HEK293 (cell line): ENCODE results near the gene IL24.

Experiments
- CTCF ChIA-PET: fragments of 350-600 bp; formaldehyde crosslinking; extraction: SDS; loops from one replicate; lab custom pipeline; 2021; ENCODE audit warnings: antibody characterized with exemption; lab: Yijun Ruan, JAX
- POLR2A ChIA-PET: fragments of 300-600 bp; formaldehyde crosslinking; extraction: SDS; loops from one replicate; lab custom pipeline; 2020; ENCODE audit warnings: antibody characterized with exemption, inconsistent platforms; lab: Yijun Ruan, JAX
- H3K27ac ChIP-seq: fragments of 200-500 bp; sonication (Bioruptor generic); 2 replicates; pipeline ENCODE4 v1.5.1; 2014; ENCODE audit warnings: low read depth, low read length, control low read depth, inconsistent platforms; ENCODE audit errors: extremely low read depth
- H3K36me3 ChIP-seq, 2 experiments: fragments of 200-500 bp in 1 of 2; sonication (Bioruptor generic) in 1 of 2; 1 replicate in 1 of 2; 2 replicates in 1 of 2; pipeline ENCODE4 v1.5.1; 2014 to 2017; ENCODE audit warnings: inconsistent platforms in 2 of 2, low read length in 2 of 2; ENCODE audit not compliant: control insufficient read depth in 2 of 2, insufficient read depth in 1 of 2
- H3K4me1 ChIP-seq: fragments of 200-500 bp; sonication (Bioruptor generic); 2 replicates; pipeline ENCODE4 v1.5.1; 2014; ENCODE audit warnings: mild to moderate bottlenecking, low read length, inconsistent platforms; ENCODE audit not compliant: control insufficient read depth, insufficient read depth
- H3K4me3 ChIP-seq: 2 replicates; pipeline ENCODE4 v1.5.1; 2011; ENCODE audit warnings: low read depth, mild to moderate bottlenecking, control low read depth, low read length, moderate library complexity
- H3K9me3 ChIP-seq: fragments of 200-500 bp; sonication (Bioruptor generic); 2 replicates; pipeline ENCODE4 v1.5.1; 2014; ENCODE audit warnings: low read depth, low read length, inconsistent platforms; ENCODE audit not compliant: control insufficient read depth, insufficient read depth
- ATF2 ChIP-seq: fragments of 450-650 bp; formaldehyde crosslinking; IDR thresholded peaks from 2 replicates; pipeline ENCODE4 v1.5.1; 2016; ENCODE audit warnings: missing biosample characterization, missing genetic modification characterization, low read depth
- GLI2 ChIP-seq: fragments of 450-650 bp; formaldehyde crosslinking; IDR thresholded peaks from 2 replicates; pipeline ENCODE4; 2017; ENCODE audit warnings: missing biosample characterization, missing genetic modification characterization, low read depth, borderline replicate concordance
- PRDM1 ChIP-seq: fragments of 450-650 bp; formaldehyde crosslinking; IDR thresholded peaks from 2 replicates; pipeline ENCODE4; 2016; ENCODE audit warnings: missing biosample characterization, missing genetic modification characterization
- ZBTB21 ChIP-seq: fragments of 450-650 bp; formaldehyde crosslinking; IDR thresholded peaks from 2 replicates; pipeline ENCODE4 v1.5.1; 2017; ENCODE audit warnings: missing biosample characterization, missing genetic modification characterization
- ZBTB8A ChIP-seq: fragments of 450-650 bp; formaldehyde crosslinking; IDR thresholded peaks from 2 replicates; pipeline ENCODE4 v1.5.1; 2016; ENCODE audit warnings: missing biosample characterization, missing genetic modification characterization
- ZEB2 ChIP-seq: fragments of 450-650 bp; formaldehyde crosslinking; IDR thresholded peaks from 2 replicates; pipeline ENCODE4 v1.5.1; 2016; ENCODE audit warnings: missing biosample characterization, missing genetic modification characterization
- ZNF148 ChIP-seq: fragments of 450-650 bp; formaldehyde crosslinking; IDR thresholded peaks from 2 replicates; pipeline ENCODE4 v1.5.0; 2017; ENCODE audit warnings: missing biosample characterization, missing genetic modification characterization, borderline replicate concordance
- ZNF174 ChIP-seq: fragments of 450-650 bp; formaldehyde crosslinking; IDR thresholded peaks from 2 replicates; pipeline ENCODE4 v1.5.0; 2017; ENCODE audit warnings: missing biosample characterization, mild to moderate bottlenecking, missing genetic modification characterization
- ZNF19 ChIP-seq: fragments of 450-650 bp; formaldehyde crosslinking; IDR thresholded peaks from 2 replicates; pipeline ENCODE4; 2016; ENCODE audit warnings: missing biosample characterization, missing genetic modification characterization, low read depth
- ZNF23 ChIP-seq: fragments of 450-650 bp; formaldehyde crosslinking; IDR thresholded peaks from 2 replicates; pipeline ENCODE4 v1.5.1; 2016; ENCODE audit warnings: missing biosample characterization, missing genetic modification characterization, borderline replicate concordance
- ZNF24 ChIP-seq: fragments of 450-650 bp; formaldehyde crosslinking; IDR thresholded peaks from 2 replicates; pipeline ENCODE4 v1.5.1; 2016; ENCODE audit warnings: missing biosample characterization, missing genetic modification characterization
- ZNF292 ChIP-seq: fragments of 450-650 bp; formaldehyde crosslinking; IDR thresholded peaks from 2 replicates; pipeline ENCODE4 v1.5.1; 2016; ENCODE audit warnings: low read depth, missing biosample characterization, missing genetic modification characterization, borderline replicate concordance
- ZNF341 ChIP-seq: fragments of 450-650 bp; formaldehyde crosslinking; IDR thresholded peaks from 2 replicates; pipeline ENCODE4; 2016; ENCODE audit warnings: low read depth, missing biosample characterization, missing genetic modification characterization
- ZNF473 ChIP-seq: fragments of 450-650 bp; formaldehyde crosslinking; IDR thresholded peaks from 2 replicates; pipeline ENCODE4 v1.5.1; 2017; ENCODE audit warnings: missing biosample characterization, missing genetic modification characterization
- ZNF518A ChIP-seq: fragments of 450-650 bp; formaldehyde crosslinking; conservative IDR thresholded peaks from 2 replicates; pipeline ENCODE4 v1.5.1; 2016; ENCODE audit warnings: low read depth, missing biosample characterization, missing genetic modification characterization
- ZNF544 ChIP-seq: fragments of 450-650 bp; formaldehyde crosslinking; IDR thresholded peaks from 2 replicates; pipeline ENCODE4 v1.5.0; 2017; ENCODE audit warnings: missing biosample characterization, missing genetic modification characterization
- ZNF549 ChIP-seq: fragments of 450-650 bp; IDR thresholded peaks from 2 replicates; pipeline ENCODE4 v1.5.1; 2018; ENCODE audit warnings: missing biosample characterization, missing genetic modification characterization, mild to moderate bottlenecking, inconsistent platforms, moderate library complexity
- ZNF747 ChIP-seq: fragments of 450-650 bp; formaldehyde crosslinking; IDR thresholded peaks from 2 replicates; pipeline ENCODE4 v1.5.1; 2016; ENCODE audit warnings: missing biosample characterization, missing genetic modification characterization
- ZSCAN23 ChIP-seq: fragments of 450-650 bp; formaldehyde crosslinking; IDR thresholded peaks from 2 replicates; pipeline ENCODE4 v1.5.1; 2016; ENCODE audit warnings: missing biosample characterization, missing genetic modification characterization

Gene IL24

GRCh38 chr1:206868264-206868663, 29.0 kb upstream of the IL24 start (continued):
- no peak for TF ChIP-seq ZNF518A (tag by site-specific recombination)

- CTCF ChIA-PET = interaction anchor here (1.0 to 1.8 kb wide), 5 partner anchors 8 to 40 kb away, joined by 3 to 9 read pairs (median 5); partner anchors contain the start of gene IL20
- TF ChIP-seq ZNF747 (no peak), ZNF24 (tag by site-specific recombination) (no peak), ZNF544 (tag by site-specific recombination) (no peak), PRDM1 (tag by site-specific recombination) (no peak), ZNF19 (tag by site-specific recombination) (no peak), ZNF549 (tag by site-specific recombination) (no peak), GLI2 (tag by site-specific recombination) (no peak), ZSCAN23 (tag by site-specific recombination) (no peak), ZNF148 (tag by site-specific recombination) (no peak), ZBTB8A (tag by site-specific recombination) (no peak), ZNF292 (no peak), ATF2 (tag by site-specific recombination) (no peak), ZNF23 (tag by site-specific recombination) (no peak), ZEB2 (tag by site-specific recombination) (no peak), ZBTB21 (tag by site-specific recombination) (no peak), ZNF174 (tag by site-specific recombination) (no peak), ZNF473 (tag by site-specific recombination) (no peak), ZNF341 (tag by site-specific recombination) (no peak)
- no peaks in the 10 kb centered on the region for H3K9me3 ChIP-seq
- H3K27ac ChIP-seq = no peak overlapping the region
- H3K4me1 ChIP-seq = no peaks in the 10 kb centered on the region
- H3K4me3 ChIP-seq = no peak overlapping the region
- POLR2A ChIA-PET = no interaction called here
- H3K36me3 ChIP-seq = no peaks in the 10 kb centered on the region
Observed at GRCh38 chr1:206872139-206872538, 25.1 kb upstream of the IL24 start.
